Fibroblast of pulmonary artery (primary cell): ENCODE measurements around the gene PIP5K1B.

Experiments used
- DNase-seq: peaks from one replicate; pipeline ENCODE4 v3.0.0-alpha.2; 2010; ENCODE audit warnings: low read depth
- H3K4me3 ChIP-seq: replicated peaks from 2 replicates; pipeline ENCODE4 v1.5.1; 2011; ENCODE audit warnings: low read depth, mild to moderate bottlenecking, control low read depth, low read length, moderate library complexity
- TF ChIP-seq, protein P1 (sequence below): IDR thresholded peaks from 2 replicates; pipeline ENCODE4 v1.5.1; 2011; ENCODE audit warnings: mild to moderate bottlenecking, control low read depth, low read length, inconsistent platforms; ENCODE audit errors: missing control alignments

PIP5K1B gene

DNA sequence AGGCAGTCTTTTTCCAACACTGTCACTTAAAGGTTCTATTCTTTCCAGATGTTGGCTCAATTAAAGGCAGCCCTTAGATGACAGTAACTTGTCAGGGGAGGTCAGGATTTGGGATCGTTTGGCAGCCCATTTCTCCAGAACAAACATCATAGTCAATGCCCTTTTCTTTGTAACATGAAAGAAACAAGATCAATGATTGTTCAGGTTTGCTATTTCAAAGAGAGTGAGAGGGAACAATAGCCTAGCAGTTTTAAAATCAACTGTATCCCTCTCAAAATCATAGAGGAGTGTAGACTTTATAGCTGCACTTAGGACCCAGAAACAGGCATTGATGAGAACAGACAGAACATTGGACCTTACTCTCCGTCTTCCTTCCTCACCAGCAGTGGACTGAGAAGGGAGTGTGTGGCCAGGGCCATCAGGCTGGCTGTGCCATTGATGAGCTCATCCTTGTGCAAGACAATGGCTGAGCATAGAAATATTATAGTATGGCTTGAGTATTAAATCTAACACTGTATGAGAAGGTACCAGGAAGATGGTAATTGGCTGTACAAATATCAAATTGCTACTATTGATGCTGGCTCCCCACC lies 130.0 kb downstream of the PIP5K1B start:
- TF ChIP-seq, protein P1, sequence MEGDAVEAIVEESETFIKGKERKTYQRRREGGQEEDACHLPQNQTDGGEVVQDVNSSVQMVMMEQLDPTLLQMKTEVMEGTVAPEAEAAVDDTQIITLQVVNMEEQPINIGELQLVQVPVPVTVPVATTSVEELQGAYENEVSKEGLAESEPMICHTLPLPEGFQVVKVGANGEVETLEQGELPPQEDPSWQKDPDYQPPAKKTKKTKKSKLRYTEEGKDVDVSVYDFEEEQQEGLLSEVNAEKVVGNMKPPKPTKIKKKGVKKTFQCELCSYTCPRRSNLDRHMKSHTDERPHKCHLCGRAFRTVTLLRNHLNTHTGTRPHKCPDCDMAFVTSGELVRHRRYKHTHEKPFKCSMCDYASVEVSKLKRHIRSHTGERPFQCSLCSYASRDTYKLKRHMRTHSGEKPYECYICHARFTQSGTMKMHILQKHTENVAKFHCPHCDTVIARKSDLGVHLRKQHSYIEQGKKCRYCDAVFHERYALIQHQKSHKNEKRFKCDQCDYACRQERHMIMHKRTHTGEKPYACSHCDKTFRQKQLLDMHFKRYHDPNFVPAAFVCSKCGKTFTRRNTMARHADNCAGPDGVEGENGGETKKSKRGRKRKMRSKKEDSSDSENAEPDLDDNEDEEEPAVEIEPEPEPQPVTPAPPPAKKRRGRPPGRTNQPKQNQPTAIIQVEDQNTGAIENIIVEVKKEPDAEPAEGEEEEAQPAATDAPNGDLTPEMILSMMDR = no peak
- no peak for DNase-seq
- no peak overlapping the region for H3K4me3 ChIP-seq

DNA sequence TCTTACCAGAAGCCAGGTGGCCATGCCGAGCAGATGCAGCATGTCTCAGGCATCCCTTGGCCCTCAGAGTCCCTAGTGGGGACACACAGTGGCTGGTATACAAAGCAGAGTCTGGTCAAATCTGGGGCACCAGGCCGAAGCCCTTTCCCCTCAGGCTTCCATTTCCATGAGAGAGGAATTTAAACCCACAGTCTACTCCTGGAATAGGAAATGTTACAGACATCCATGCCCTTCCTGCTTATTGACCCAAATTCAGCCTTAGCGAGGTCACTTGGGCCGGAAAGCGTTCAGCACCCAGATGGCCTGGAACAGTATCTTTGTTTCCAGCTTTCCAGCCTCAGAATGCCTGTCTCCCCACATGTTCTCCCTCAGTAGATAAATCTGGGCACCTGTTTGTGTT lies 131.7 kb downstream of the PIP5K1B start:
- H3K4me3 ChIP-seq = no peak overlapping the region
- TF ChIP-seq, protein P1 = no peak
- DNase-seq = no peak

DNA sequence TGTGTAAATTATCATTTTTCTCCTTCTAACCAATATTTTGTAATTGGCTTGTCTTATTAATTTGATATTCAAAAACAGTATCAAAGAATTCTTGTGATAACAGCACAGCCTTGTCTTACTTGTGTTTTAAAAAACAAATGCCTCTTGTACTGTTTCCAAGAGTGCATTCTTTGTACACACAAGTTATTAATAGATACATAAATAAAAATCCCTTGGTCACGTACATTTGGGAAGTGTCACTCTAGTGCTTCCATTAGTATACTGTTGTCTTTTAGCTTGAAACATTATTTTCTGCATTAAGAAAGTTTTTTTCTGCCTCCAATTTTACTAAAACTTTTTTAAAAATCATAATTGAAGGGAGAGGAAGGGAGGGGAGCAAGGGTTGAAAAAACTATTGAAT lies 133.2 kb downstream of the PIP5K1B start:
- no peak overlapping the region for H3K4me3 ChIP-seq
- no peak for DNase-seq
- TF ChIP-seq, protein P1 = no peak

DNA sequence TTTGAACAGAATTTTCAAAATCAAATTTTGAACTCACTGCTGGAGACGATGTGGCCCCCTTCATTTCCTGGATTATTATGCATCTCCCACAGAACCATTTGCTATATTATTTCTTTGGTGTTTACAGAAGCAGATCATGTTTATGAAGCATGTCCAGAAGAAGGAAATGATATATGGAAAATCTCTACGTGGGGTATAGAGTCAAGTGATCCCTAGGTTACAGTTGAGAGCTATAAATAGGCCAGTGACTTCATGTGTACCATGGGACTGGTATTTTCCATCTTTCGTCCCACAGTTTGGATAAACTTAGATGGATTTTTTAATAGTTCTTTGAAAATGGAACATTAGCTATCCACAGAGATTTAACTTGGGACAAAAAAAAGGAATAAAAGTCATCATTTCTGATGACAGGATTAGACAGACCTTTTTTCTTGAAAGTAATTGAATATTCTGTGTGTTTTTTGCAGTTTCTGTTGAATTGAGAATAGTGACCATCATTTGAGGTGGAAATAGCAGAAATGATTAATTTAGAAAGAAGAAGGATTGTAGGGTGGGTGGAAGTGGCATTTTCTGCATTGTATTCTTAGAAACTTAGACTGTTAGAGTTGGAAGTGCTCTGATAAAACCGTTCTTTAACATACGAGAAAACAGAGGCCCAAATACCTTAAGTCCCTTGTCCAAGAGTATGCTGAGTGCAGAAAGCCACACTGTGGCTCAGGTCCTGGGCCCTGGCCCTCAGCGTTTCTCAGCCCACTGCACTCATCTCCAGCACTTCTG lies 136.4 kb downstream of the PIP5K1B start:
- TF ChIP-seq, protein P1 = no peak
- no peak for DNase-seq
- H3K4me3 ChIP-seq = no peak overlapping the region

DNA sequence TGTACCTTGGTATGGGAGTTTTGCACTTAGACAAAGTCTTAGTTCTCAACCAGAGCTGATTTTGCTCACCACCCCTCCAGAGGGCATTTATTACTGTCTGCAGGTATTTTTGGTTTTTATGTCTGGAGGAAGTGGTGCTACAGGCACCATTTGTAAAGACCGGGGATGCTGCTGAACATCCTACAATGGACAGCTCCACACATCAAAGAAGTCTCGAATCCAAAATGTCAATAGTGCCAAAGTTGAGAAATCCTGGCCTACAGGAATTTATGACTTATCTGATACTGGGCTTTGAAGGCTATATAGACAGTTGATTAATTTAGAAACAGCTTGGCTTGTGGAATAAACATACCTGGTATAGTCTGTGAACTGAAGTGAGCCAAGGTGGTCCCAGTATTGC lies 137.5 kb downstream of the PIP5K1B start:
- TF ChIP-seq, protein P1 = no peak
- no peak overlapping the region for H3K4me3 ChIP-seq
- DNase-seq = no peak

DNA sequence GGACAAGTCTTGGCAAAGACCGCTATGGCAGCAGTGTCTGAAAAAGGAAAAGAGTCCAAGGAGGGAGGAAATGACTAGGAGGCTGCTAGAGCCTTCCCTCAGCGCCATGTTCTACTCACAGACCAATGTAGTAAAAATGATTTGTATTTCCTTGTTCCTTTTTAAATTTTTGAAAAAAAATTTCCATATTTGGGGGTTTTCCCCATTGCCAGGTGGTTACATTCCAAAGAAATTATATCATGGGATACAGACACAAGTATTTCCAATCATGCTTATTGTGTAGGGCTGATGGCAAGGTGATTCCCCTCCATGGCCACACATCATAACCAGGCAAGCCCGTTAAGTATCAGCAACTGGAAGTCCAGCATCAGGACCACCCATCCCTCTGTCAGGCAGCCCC lies 138.2 kb downstream of the PIP5K1B start:
- no peak overlapping the region for H3K4me3 ChIP-seq
- DNase-seq = no peak
- TF ChIP-seq, protein P1 = no peak

DNA sequence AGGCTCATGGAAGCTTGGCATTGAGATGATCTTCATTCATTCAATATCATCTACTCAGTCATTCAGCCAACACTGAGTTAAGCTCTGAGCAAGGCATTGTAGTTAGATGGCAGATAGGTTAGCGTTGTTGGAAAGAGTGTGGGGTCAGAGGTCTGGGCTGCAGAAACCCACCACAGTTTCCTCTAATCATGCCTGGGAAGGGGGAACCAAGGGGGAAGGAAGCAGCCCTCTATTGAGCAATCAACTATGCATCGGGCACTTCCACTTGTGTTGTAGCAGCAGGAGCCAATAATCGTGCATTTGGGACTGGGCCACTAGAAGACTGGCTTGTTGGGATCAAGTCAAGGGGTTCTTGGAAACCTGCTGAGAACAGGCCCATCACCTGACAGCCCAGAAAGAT lies 139.1 kb downstream of the PIP5K1B start:
- no peak overlapping the region for H3K4me3 ChIP-seq
- DNase-seq = no peak
- TF ChIP-seq, protein P1 = no peak
